Measurements from ENCODE around the gene PHF20. TPM values are rescaled to one million over a fixed set of nuclear protein-coding genes. Genes with fewer than 3 reads are reported as not detected.

Gene PHF20
- total RNA-seq, 1 experiment from 2014 or later = 56.7 TPM

DNA sequence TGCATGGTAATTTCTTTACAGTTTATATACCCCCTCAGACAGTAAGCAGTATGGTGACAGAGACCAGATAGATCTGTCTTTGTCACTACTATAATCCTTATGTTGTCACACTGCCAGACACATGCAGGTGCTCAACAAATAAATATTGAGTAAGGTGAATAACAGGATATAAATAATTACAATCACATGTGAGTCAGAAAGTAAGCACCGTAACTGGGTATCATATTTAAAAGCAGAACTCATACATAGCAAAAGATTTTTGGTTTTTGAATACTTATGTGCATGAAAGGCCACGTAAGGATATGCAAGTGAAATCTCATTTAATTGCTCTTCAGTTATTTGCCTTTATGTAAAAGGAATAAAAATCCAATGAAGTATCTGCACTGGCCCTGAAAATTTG, 214.0 kb downstream of the PHF20 start:
- H3K4me3 Mint-ChIP-seq (ENCODE audit: low read depth, unreplicated experiment) = no peak overlapping the region
- H3K27ac Mint-ChIP-seq (ENCODE audit: unreplicated experiment) = no peak overlapping the region
- intact Hi-C loops (cut with micrococcal nuclease; ENCODE audit: unreplicated experiment) = no loop called here
- DNase-seq = no peak
- no peaks in the 10 kb centered on the region for H3K4me1 Mint-ChIP-seq (ENCODE audit: low read depth, unreplicated experiment)
- CTCF ChIA-PET = interaction anchor here (1.0 kb wide), 1 partner anchor 113 kb away, joined by 3 read pairs; no protein-coding TSS in a partner anchor
- no peaks in the 10 kb centered on the region for H3K36me3 Mint-ChIP-seq (ENCODE audit: insufficient read depth, unreplicated experiment)
- no peaks in the 10 kb centered on the region for H3K9me3 Mint-ChIP-seq (ENCODE audit: low read depth, unreplicated experiment)
- H3K27me3 Mint-ChIP-seq (ENCODE audit: unreplicated experiment) = peaks cover 28% of the 10 kb centered on the region
- TF ChIP-seq, protein P1, sequence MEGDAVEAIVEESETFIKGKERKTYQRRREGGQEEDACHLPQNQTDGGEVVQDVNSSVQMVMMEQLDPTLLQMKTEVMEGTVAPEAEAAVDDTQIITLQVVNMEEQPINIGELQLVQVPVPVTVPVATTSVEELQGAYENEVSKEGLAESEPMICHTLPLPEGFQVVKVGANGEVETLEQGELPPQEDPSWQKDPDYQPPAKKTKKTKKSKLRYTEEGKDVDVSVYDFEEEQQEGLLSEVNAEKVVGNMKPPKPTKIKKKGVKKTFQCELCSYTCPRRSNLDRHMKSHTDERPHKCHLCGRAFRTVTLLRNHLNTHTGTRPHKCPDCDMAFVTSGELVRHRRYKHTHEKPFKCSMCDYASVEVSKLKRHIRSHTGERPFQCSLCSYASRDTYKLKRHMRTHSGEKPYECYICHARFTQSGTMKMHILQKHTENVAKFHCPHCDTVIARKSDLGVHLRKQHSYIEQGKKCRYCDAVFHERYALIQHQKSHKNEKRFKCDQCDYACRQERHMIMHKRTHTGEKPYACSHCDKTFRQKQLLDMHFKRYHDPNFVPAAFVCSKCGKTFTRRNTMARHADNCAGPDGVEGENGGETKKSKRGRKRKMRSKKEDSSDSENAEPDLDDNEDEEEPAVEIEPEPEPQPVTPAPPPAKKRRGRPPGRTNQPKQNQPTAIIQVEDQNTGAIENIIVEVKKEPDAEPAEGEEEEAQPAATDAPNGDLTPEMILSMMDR (IDR thresholded peaks at IDR 0.05; ENCODE audit: unreplicated experiment) = no peak
- no TSS peak for BruUV-seq (replicated peaks)

- H3K4me1 Mint-ChIP-seq (ENCODE audit: low read depth, unreplicated experiment) = no peaks in the 10 kb centered on the region
- no TSS peak for BruUV-seq (replicated peaks)
- CTCF ChIA-PET = no interaction called here
- H3K9me3 Mint-ChIP-seq (ENCODE audit: low read depth, unreplicated experiment) = no peaks in the 10 kb centered on the region
- no peak overlapping the region for H3K27ac Mint-ChIP-seq (ENCODE audit: unreplicated experiment)
- TF ChIP-seq, protein P1 (IDR thresholded peaks at IDR 0.05; ENCODE audit: unreplicated experiment) = no peak
- no peak for DNase-seq
- H3K4me3 Mint-ChIP-seq (ENCODE audit: low read depth, unreplicated experiment) = no peak overlapping the region
- peaks cover 18% of the 10 kb centered on the region for H3K27me3 Mint-ChIP-seq (ENCODE audit: unreplicated experiment)
- intact Hi-C loops (cut with micrococcal nuclease; ENCODE audit: unreplicated experiment) = no loop called here
- no peaks in the 10 kb centered on the region for H3K36me3 Mint-ChIP-seq (ENCODE audit: insufficient read depth, unreplicated experiment)
Observed at GRCh38 chr20:35988910-35989463, 217.2 kb downstream of the PHF20 start.

GRCh38 chr20:35991142-35991771, 219.4 kb downstream of the PHF20 start:
- Mint-ChIP-seq H3K9me3 (ENCODE audit: low read depth, unreplicated experiment) (no peaks in the 10 kb centered on the region), H3K36me3 (ENCODE audit: insufficient read depth, unreplicated experiment) (no peaks in the 10 kb centered on the region), H3K4me1 (ENCODE audit: low read depth, unreplicated experiment) (peaks cover 11% of the 10 kb centered on the region), H3K27ac (ENCODE audit: unreplicated experiment) (no peak overlapping the region), H3K27me3 (ENCODE audit: unreplicated experiment) (peaks cover 18% of the 10 kb centered on the region), H3K4me3 (ENCODE audit: low read depth, unreplicated experiment) (no peak overlapping the region)
- DNase-seq = peak; percentile 72
- CTCF ChIA-PET = interaction anchor here (0.5 to 2.2 kb wide), 21 partner anchors 9 to 448 kb away, joined by 3 to 50 read pairs (median 5); partner anchors contain the start of genes CNBD2 and SCAND1
- intact Hi-C loops (cut with micrococcal nuclease; ENCODE audit: unreplicated experiment) = loop anchor here (2.0 to 10.0 kb wide), 2 partner anchors 92 to 444 kb away; no protein-coding TSS in a partner anchor
- TF ChIP-seq, protein P1 (IDR thresholded peaks at IDR 0.05; ENCODE audit: unreplicated experiment) = peak; percentile 50
- BruUV-seq (replicated peaks) = no TSS peak

DNA sequence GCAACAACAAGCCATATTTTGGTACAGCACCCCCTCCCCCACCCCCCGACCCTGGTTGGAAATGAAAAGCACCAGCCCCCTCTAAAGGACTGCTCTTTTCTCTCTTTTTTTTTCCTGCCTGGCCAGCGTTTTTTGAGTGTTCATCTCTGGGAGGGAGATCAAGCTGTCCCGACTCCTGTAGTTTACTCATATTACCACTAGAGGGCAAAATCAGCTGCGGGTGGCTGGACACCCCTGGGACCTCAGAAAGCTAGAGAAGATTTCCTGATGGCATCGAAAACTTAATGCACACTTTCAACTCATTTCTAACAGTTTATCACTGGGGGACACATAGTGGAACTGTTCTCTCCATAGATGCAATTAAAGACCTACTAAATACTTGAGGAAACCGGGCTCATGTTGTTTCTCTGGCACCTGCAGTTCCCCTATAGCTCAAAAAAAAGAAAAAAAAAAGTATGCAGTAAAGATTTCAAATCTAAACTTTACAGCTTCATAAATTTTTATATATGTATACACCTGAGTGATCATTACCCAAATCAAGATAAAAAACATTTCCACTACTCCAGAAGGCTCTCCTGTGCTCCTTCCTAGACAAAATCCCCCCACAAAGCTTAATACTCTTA, 221.0 kb downstream of the PHF20 start:
- intact Hi-C loops (cut with micrococcal nuclease; ENCODE audit: unreplicated experiment) = loop anchor here (10.0 kb wide), 1 partner anchor 442 kb away; no protein-coding TSS in a partner anchor
- CTCF ChIA-PET = interaction anchor here (0.5 to 5.5 kb wide), 46 partner anchors 12 to 1138 kb away, joined by 3 to 259 read pairs (median 6); partner anchors contain the start of gene SCAND1
- H3K9me3 Mint-ChIP-seq (ENCODE audit: low read depth, unreplicated experiment) = no peaks in the 10 kb centered on the region
- H3K36me3 Mint-ChIP-seq (ENCODE audit: insufficient read depth, unreplicated experiment) = no peaks in the 10 kb centered on the region
- TF ChIP-seq, protein P1 (IDR thresholded peaks at IDR 0.05; ENCODE audit: unreplicated experiment) = peak; percentile 85
- no peak overlapping the region for H3K27ac Mint-ChIP-seq (ENCODE audit: unreplicated experiment)
- BruUV-seq (replicated peaks) = no TSS peak
- H3K4me1 Mint-ChIP-seq (ENCODE audit: low read depth, unreplicated experiment) = peaks cover 11% of the 10 kb centered on the region
- H3K4me3 Mint-ChIP-seq (ENCODE audit: low read depth, unreplicated experiment) = no peak overlapping the region
- peaks cover 18% of the 10 kb centered on the region for H3K27me3 Mint-ChIP-seq (ENCODE audit: unreplicated experiment)
- peak; percentile 76 for DNase-seq
